Measurements from ENCODE around the gene CRYBB2. TPM values are rescaled to one million over a fixed set of nuclear protein-coding genes. Genes with fewer than 3 reads are reported as not detected.
"Not testable (repeated sequence)": the region's sequence is repeated elsewhere in the genome, so short reads cannot be mapped to it uniquely, and the experiment has no call there.

The CRYBB2 gene
- total RNA-seq, 1 experiment from 2014 or later = not detected

GRCh38 chr22:25204547-25204946, 14.9 kb upstream of the CRYBB2 start:
- H3K27me3 ChIP-seq (ENCODE audit: insufficient read depth, low read length); H3K4me2 ChIP-seq (ENCODE audit: low read length); H3K4me1 ChIP-seq (ENCODE audit: control insufficient read depth in 1 of 2, insufficient read depth in 2 of 2, low read length in 2 of 2); H4K20me1 ChIP-seq (ENCODE audit: insufficient read depth); H2AFZ ChIP-seq (ENCODE audit: low read depth, low read length, poor library complexity, severe bottlenecking); H3K9ac ChIP-seq (ENCODE audit: low read length); H3K36me3 ChIP-seq (ENCODE audit: control insufficient read depth in 1 of 2, insufficient read depth in 2 of 2, low read length in 2 of 2); BruUV-seq (replicated peaks); H3K9me3 ChIP-seq (ENCODE audit: control insufficient read depth in 1 of 2, insufficient read depth in 1 of 2, low read depth in 1 of 2, low read length in 2 of 2); DNase-seq (ENCODE audit: low read depth, low spot score); H3K27ac ChIP-seq (ENCODE audit: low read depth, low read length); H3K4me3 ChIP-seq (replicated peaks in 1 of 2; ENCODE audit: low read depth in 1 of 2, low read length in 2 of 2); POLR2A ChIA-PET; H3K79me2 ChIP-seq (ENCODE audit: insufficient read depth, low read length); H3K9me2 ChIP-seq (ENCODE audit: insufficient read depth); ATAC-seq; RAD21 ChIA-PET (ENCODE audit: low non-redundant PET in 1 of 2, low total read pairs in 2 of 2, uncharacterized antibody in 2 of 2, unreplicated experiment in 2 of 2): not testable (repeated sequence)
- CTCF ChIA-PET = interaction anchor here (1.0 to 1.5 kb wide), 2 partner anchors 10 to 129 kb away, joined by 4 read pairs; no protein-coding TSS in a partner anchor
- intact Hi-C loops (cut with micrococcal nuclease) = loop anchor here (10.0 kb wide), 1 partner anchor 130 kb away; no protein-coding TSS in a partner anchor

GRCh38 chr22:25205847-25206246, 13.6 kb upstream of the CRYBB2 start:
- H3K36me3 ChIP-seq (ENCODE audit: control insufficient read depth in 1 of 2, insufficient read depth in 2 of 2, low read length in 2 of 2) = no peaks in the 10 kb centered on the region
- no peak overlapping the region for H3K4me2 ChIP-seq (ENCODE audit: low read length)
- H3K27ac ChIP-seq (ENCODE audit: low read depth, low read length) = no peak overlapping the region
- RAD21 ChIA-PET (ENCODE audit: low non-redundant PET in 1 of 2, low total read pairs in 2 of 2, uncharacterized antibody in 2 of 2, unreplicated experiment in 2 of 2) = no interaction called here
- DNase-seq (ENCODE audit: low read depth, low spot score) (no peak), ATAC-seq (no peak)
- no TSS peak for BruUV-seq (replicated peaks)
- no peaks in the 10 kb centered on the region for H3K27me3 ChIP-seq (ENCODE audit: insufficient read depth, low read length)
- H3K79me2 ChIP-seq (ENCODE audit: insufficient read depth, low read length) = no peaks in the 10 kb centered on the region
- POLR2A ChIA-PET = no interaction called here
- no peak overlapping the region for H2AFZ ChIP-seq (ENCODE audit: low read depth, low read length, poor library complexity, severe bottlenecking)
- intact Hi-C loops (cut with micrococcal nuclease) = loop anchor here (10.0 kb wide), 1 partner anchor 129 kb away; no protein-coding TSS in a partner anchor
- H4K20me1 ChIP-seq (ENCODE audit: insufficient read depth) = no peaks in the 10 kb centered on the region
- CTCF ChIA-PET = no interaction called here
- no peaks in the 10 kb centered on the region for H3K9me3 ChIP-seq (ENCODE audit: control insufficient read depth in 1 of 2, insufficient read depth in 1 of 2, low read depth in 1 of 2, low read length in 2 of 2)
- no peak overlapping the region for H3K9ac ChIP-seq (ENCODE audit: low read length)
- H3K4me1 ChIP-seq (ENCODE audit: control insufficient read depth in 1 of 2, insufficient read depth in 2 of 2, low read length in 2 of 2) = no peaks in the 10 kb centered on the region
- H3K9me2 ChIP-seq (ENCODE audit: insufficient read depth) = no peaks in the 10 kb centered on the region
- no peak overlapping the region for H3K4me3 ChIP-seq (replicated peaks in 1 of 2; ENCODE audit: low read depth in 1 of 2, low read length in 2 of 2)
- TF ChIP-seq SRF (IDR thresholded peaks at IDR 0.05; ENCODE audit: low read depth) = no peak
- TF ChIP-seq FOSL1 (IDR thresholded peaks at IDR 0.05; ENCODE audit: low read depth) = no peak
- no peak for TF ChIP-seq SP1 (IDR thresholded peaks at IDR 0.05; ENCODE audit: low read depth)
- TF ChIP-seq, protein P1, sequence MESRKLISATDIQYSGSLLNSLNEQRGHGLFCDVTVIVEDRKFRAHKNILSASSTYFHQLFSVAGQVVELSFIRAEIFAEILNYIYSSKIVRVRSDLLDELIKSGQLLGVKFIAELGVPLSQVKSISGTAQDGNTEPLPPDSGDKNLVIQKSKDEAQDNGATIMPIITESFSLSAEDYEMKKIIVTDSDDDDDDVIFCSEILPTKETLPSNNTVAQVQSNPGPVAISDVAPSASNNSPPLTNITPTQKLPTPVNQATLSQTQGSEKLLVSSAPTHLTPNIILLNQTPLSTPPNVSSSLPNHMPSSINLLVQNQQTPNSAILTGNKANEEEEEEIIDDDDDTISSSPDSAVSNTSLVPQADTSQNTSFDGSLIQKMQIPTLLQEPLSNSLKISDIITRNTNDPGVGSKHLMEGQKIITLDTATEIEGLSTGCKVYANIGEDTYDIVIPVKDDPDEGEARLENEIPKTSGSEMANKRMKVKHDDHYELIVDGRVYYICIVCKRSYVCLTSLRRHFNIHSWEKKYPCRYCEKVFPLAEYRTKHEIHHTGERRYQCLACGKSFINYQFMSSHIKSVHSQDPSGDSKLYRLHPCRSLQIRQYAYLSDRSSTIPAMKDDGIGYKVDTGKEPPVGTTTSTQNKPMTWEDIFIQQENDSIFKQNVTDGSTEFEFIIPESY (IDR thresholded peaks at IDR 0.05; ENCODE audit: extremely low read depth, insufficient replicate concordance, low read length) = no peak
- no peak for TF ChIP-seq CEBPB (IDR thresholded peaks at IDR 0.05; ENCODE audit: low read depth)
- no peak for TF ChIP-seq CBX3 (IDR thresholded peaks at IDR 0.05; ENCODE audit: low read depth)
- no peak for TF ChIP-seq MAX (IDR thresholded peaks at IDR 0.05)
- no peak for TF ChIP-seq ELF1 (IDR thresholded peaks at IDR 0.05; ENCODE audit: borderline replicate concordance, low read depth)
- TF ChIP-seq, protein P2, sequence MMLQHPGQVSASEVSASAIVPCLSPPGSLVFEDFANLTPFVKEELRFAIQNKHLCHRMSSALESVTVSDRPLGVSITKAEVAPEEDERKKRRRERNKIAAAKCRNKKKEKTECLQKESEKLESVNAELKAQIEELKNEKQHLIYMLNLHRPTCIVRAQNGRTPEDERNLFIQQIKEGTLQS (IDR thresholded peaks at IDR 0.05) = no peak
- TF ChIP-seq POLR2A (IDR thresholded peaks at IDR 0.05; ENCODE audit: borderline replicate concordance, extremely low read depth, insufficient read depth, insufficient read length) = no peak
- TF ChIP-seq YY1 (IDR thresholded peaks at IDR 0.05; ENCODE audit: extremely low read depth, insufficient replicate concordance, low read depth, low read length) = no peak
- TF ChIP-seq ZFX (IDR thresholded peaks at IDR 0.05) = no peak
- TF ChIP-seq EGR1 (IDR thresholded peaks at IDR 0.05; ENCODE audit: low read depth) = no peak
